ENCODE measurements around the gene ZNRF2. TPM values are rescaled to one million over a fixed set of nuclear protein-coding genes. Genes with fewer than 3 reads are reported as not detected.

Gene ZNRF2
- total RNA-seq, 1 donor from 2014 or later: 10.2 TPM

- Mint-ChIP-seq H3K36me3 (ENCODE audit: low read depth) (peaks cover 13% of the 10 kb centered on the region), H3K27me3 (ENCODE audit: low read depth) (no peaks in the 10 kb centered on the region), H3K4me1 (ENCODE audit: low read depth) (peaks cover 54% of the 10 kb centered on the region), H3K4me3 (ENCODE audit: low read depth) (no peak overlapping the region), H3K27ac (no peak overlapping the region), H3K9me3 (no peaks in the 10 kb centered on the region)
- DNase-seq (ENCODE audit: low spot score): no peak
- intact Hi-C loops (cut with micrococcal nuclease): no loop called here
These were observed 36.0 kb downstream of the ZNRF2 start for GRCh38 chr7:30320392-30320791.

GRCh38 chr7:30321089-30321881 lies 36.9 kb downstream of the ZNRF2 start:
- peak overlapping the region; percentile 92 for H3K27ac Mint-ChIP-seq
- H3K4me1 Mint-ChIP-seq (ENCODE audit: low read depth): peaks cover 58% of the 10 kb centered on the region
- intact Hi-C loops (cut with micrococcal nuclease): loop anchor here (1.0 kb wide), 1 partner anchor 27 kb away; no protein-coding TSS in a partner anchor
- peak overlapping the region; percentile 70 for H3K4me3 Mint-ChIP-seq (ENCODE audit: low read depth)
- H3K9me3 Mint-ChIP-seq: peaks cover 2% of the 10 kb centered on the region
- no peak for DNase-seq (ENCODE audit: low spot score)
- H3K36me3 Mint-ChIP-seq (ENCODE audit: low read depth): peaks cover 16% of the 10 kb centered on the region
- H3K27me3 Mint-ChIP-seq (ENCODE audit: low read depth): no peaks in the 10 kb centered on the region

GRCh38 chr7:30321882-30322192 lies 37.4 kb downstream of the ZNRF2 start:
- H3K36me3 Mint-ChIP-seq (ENCODE audit: low read depth): peaks cover 22% of the 10 kb centered on the region
- peaks cover 59% of the 10 kb centered on the region for H3K4me1 Mint-ChIP-seq (ENCODE audit: low read depth)
- H3K27me3 Mint-ChIP-seq (ENCODE audit: low read depth): no peaks in the 10 kb centered on the region
- intact Hi-C loops (cut with micrococcal nuclease): loop anchor here (1.0 to 2.0 kb wide), 4 partner anchors 8 to 157 kb away; partner anchors contain the start of gene NOD1
- peak overlapping the region; percentile 92 for H3K27ac Mint-ChIP-seq
- H3K4me3 Mint-ChIP-seq (ENCODE audit: low read depth): peak overlapping the region; percentile 70
- no peak for DNase-seq (ENCODE audit: low spot score)
- peaks cover 4% of the 10 kb centered on the region for H3K9me3 Mint-ChIP-seq

GRCh38 chr7:30322271-30323005 lies 38.0 kb downstream of the ZNRF2 start:
- intact Hi-C loops (cut with micrococcal nuclease): loop anchor here (1.0 to 2.0 kb wide), 4 partner anchors 8 to 156 kb away; partner anchors contain the start of gene NOD1
- Mint-ChIP-seq H3K27ac (peak overlapping the region; percentile 92), H3K9me3 (peaks cover 4% of the 10 kb centered on the region), H3K36me3 (ENCODE audit: low read depth) (peaks cover 26% of the 10 kb centered on the region), H3K4me3 (ENCODE audit: low read depth) (peak overlapping the region; percentile 70), H3K27me3 (ENCODE audit: low read depth) (no peaks in the 10 kb centered on the region), H3K4me1 (ENCODE audit: low read depth) (peaks cover 54% of the 10 kb centered on the region)
- DNase-seq (ENCODE audit: low spot score): peak; percentile 16

GRCh38 chr7:30323006-30323355 lies 38.6 kb downstream of the ZNRF2 start:
- intact Hi-C loops (cut with micrococcal nuclease): loop anchor here (1.0 to 2.0 kb wide), 3 partner anchors 14 to 156 kb away; partner anchors contain the start of gene NOD1
- no peaks in the 10 kb centered on the region for H3K27me3 Mint-ChIP-seq (ENCODE audit: low read depth)
- peak overlapping the region; percentile 70 for H3K4me3 Mint-ChIP-seq (ENCODE audit: low read depth)
- DNase-seq (ENCODE audit: low spot score): no peak
- H3K36me3 Mint-ChIP-seq (ENCODE audit: low read depth): peaks cover 26% of the 10 kb centered on the region
- peaks cover 51% of the 10 kb centered on the region for H3K4me1 Mint-ChIP-seq (ENCODE audit: low read depth)
- H3K27ac Mint-ChIP-seq: peak overlapping the region; percentile 92
- H3K9me3 Mint-ChIP-seq: peaks cover 4% of the 10 kb centered on the region

- H3K4me3 Mint-ChIP-seq (ENCODE audit: low read depth): no peak overlapping the region
These were observed 43.4 kb downstream of the ZNRF2 start for GRCh38 chr7:30327813-30328212.

GRCh38 chr7:30328381-30328780 lies 44.0 kb downstream of the ZNRF2 start:
- H3K36me3 Mint-ChIP-seq (ENCODE audit: low read depth): peaks cover 35% of the 10 kb centered on the region
- H3K4me3 Mint-ChIP-seq (ENCODE audit: low read depth): no peak overlapping the region
- no peaks in the 10 kb centered on the region for H3K27me3 Mint-ChIP-seq (ENCODE audit: low read depth)
- intact Hi-C loops (cut with micrococcal nuclease): no loop called here
- DNase-seq (ENCODE audit: low spot score): no peak
- H3K4me1 Mint-ChIP-seq (ENCODE audit: low read depth): peaks cover 46% of the 10 kb centered on the region
- peaks cover 7% of the 10 kb centered on the region for H3K9me3 Mint-ChIP-seq
- H3K27ac Mint-ChIP-seq: no peak overlapping the region

More at GRCh38 chr7:30327813-30328212, 43.4 kb downstream of the ZNRF2 start:
- H3K27ac Mint-ChIP-seq: no peak overlapping the region
- H3K9me3 Mint-ChIP-seq: peaks cover 7% of the 10 kb centered on the region
- H3K27me3 Mint-ChIP-seq (ENCODE audit: low read depth): no peaks in the 10 kb centered on the region
- H3K4me1 Mint-ChIP-seq (ENCODE audit: low read depth): peaks cover 52% of the 10 kb centered on the region
- no peak for DNase-seq (ENCODE audit: low spot score)
- intact Hi-C loops (cut with micrococcal nuclease): no loop called here
- H3K36me3 Mint-ChIP-seq (ENCODE audit: low read depth): peaks cover 39% of the 10 kb centered on the region

GRCh38 chr7:30329716-30330115 lies 45.3 kb downstream of the ZNRF2 start:
- no peak for DNase-seq (ENCODE audit: low spot score)
- peaks cover 50% of the 10 kb centered on the region for H3K4me1 Mint-ChIP-seq (ENCODE audit: low read depth)
- H3K27ac Mint-ChIP-seq: no peak overlapping the region
- peaks cover 7% of the 10 kb centered on the region for H3K9me3 Mint-ChIP-seq
- intact Hi-C loops (cut with micrococcal nuclease): loop anchor here (1.0 kb wide), 2 partner anchors 7 to 43 kb away; no protein-coding TSS in a partner anchor
- H3K4me3 Mint-ChIP-seq (ENCODE audit: low read depth): no peak overlapping the region
- no peaks in the 10 kb centered on the region for H3K27me3 Mint-ChIP-seq (ENCODE audit: low read depth)
- peaks cover 35% of the 10 kb centered on the region for H3K36me3 Mint-ChIP-seq (ENCODE audit: low read depth)

- H3K36me3 Mint-ChIP-seq (ENCODE audit: low read depth): peaks cover 32% of the 10 kb centered on the region
- intact Hi-C loops (cut with micrococcal nuclease): loop anchor here (1.0 kb wide), 3 partner anchors 8 to 44 kb away; no protein-coding TSS in a partner anchor
- peak overlapping the region; percentile 60 for H3K4me3 Mint-ChIP-seq (ENCODE audit: low read depth)
- H3K9me3 Mint-ChIP-seq: peaks cover 7% of the 10 kb centered on the region
- no peak for DNase-seq (ENCODE audit: low spot score)
- peak overlapping the region; percentile 69 for H3K27ac Mint-ChIP-seq
- H3K4me1 Mint-ChIP-seq (ENCODE audit: low read depth): peaks cover 44% of the 10 kb centered on the region
- H3K27me3 Mint-ChIP-seq (ENCODE audit: low read depth): no peaks in the 10 kb centered on the region
These were observed 46.0 kb downstream of the ZNRF2 start for GRCh38 chr7:30330134-30331111.

GRCh38 chr7:30331338-30331737 lies 46.9 kb downstream of the ZNRF2 start:
- Mint-ChIP-seq H3K27ac (no peak overlapping the region), H3K4me1 (ENCODE audit: low read depth) (peaks cover 45% of the 10 kb centered on the region), H3K4me3 (ENCODE audit: low read depth) (no peak overlapping the region), H3K9me3 (peaks cover 5% of the 10 kb centered on the region), H3K36me3 (ENCODE audit: low read depth) (peaks cover 28% of the 10 kb centered on the region), H3K27me3 (ENCODE audit: low read depth) (no peaks in the 10 kb centered on the region)
- DNase-seq (ENCODE audit: low spot score): no peak
- intact Hi-C loops (cut with micrococcal nuclease): loop anchor here (1.0 kb wide), 1 partner anchor 16 kb away; no protein-coding TSS in a partner anchor

GRCh38 chr7:30332549-30332948 lies 48.2 kb downstream of the ZNRF2 start:
- peaks cover 19% of the 10 kb centered on the region for H3K36me3 Mint-ChIP-seq (ENCODE audit: low read depth)
- intact Hi-C loops (cut with micrococcal nuclease): no loop called here
- no peak for DNase-seq (ENCODE audit: low spot score)
- H3K4me3 Mint-ChIP-seq (ENCODE audit: low read depth): no peak overlapping the region
- H3K27me3 Mint-ChIP-seq (ENCODE audit: low read depth): no peaks in the 10 kb centered on the region
- H3K9me3 Mint-ChIP-seq: peaks cover 4% of the 10 kb centered on the region
- no peak overlapping the region for H3K27ac Mint-ChIP-seq
- peaks cover 44% of the 10 kb centered on the region for H3K4me1 Mint-ChIP-seq (ENCODE audit: low read depth)
